Measurements from ENCODE around the gene P2RX5. TPM values are rescaled to one million over a fixed set of nuclear protein-coding genes. Genes with fewer than 3 reads are reported as not detected.

Gene P2RX5
- total and polyA plus RNA-seq, 2 experiments from 2014 or later: 7.5 to 13.6 TPM

- no peaks in the 10 kb centered on the region for H3K27me3 Mint-ChIP-seq (ENCODE audit: insufficient read depth, low read depth, poor library complexity)
- Histone ChIP-seq H2AFZ (no peak overlapping the region), H3F3A (replicated peaks; ENCODE audit: low read depth) (peaks cover under 1% of the 10 kb centered on the region; the same call in 1 of the 2 replicates), H3K4me3 (no peak overlapping the region), H3K9me2 (ENCODE audit: insufficient read depth) (no peaks in the 10 kb centered on the region), H3K36me3 (ENCODE audit: insufficient read depth) (no peaks in the 10 kb centered on the region), H4K20me1 (replicated peaks; ENCODE audit: insufficient read depth) (no peaks in the 10 kb centered on the region), H3K79me2 (replicated peaks; ENCODE audit: insufficient read depth) (no peaks in the 10 kb centered on the region), H3K4me2 (no peak overlapping the region), H3K27me3 (ENCODE audit: insufficient read depth) (no peaks in the 10 kb centered on the region), H3K4me1 (ENCODE audit: insufficient read depth) (no peaks in the 10 kb centered on the region), H3K27ac (ENCODE audit: low read depth) (no peak overlapping the region)
- DNase-seq (ENCODE audit: low spot score) (peak; percentile 82), ATAC-seq (peak; percentile 83)
- no peaks in the 10 kb centered on the region for H3K9me3 Mint-ChIP-seq
- H3K36me3 Mint-ChIP-seq (ENCODE audit: low read depth): no peaks in the 10 kb centered on the region
- H3K4me3 Mint-ChIP-seq: no peak overlapping the region
- no peak overlapping the region for H3K27ac Mint-ChIP-seq
- TF ChIP-seq ZNF331 (CRISPR knock-in tag; IDR thresholded peaks at IDR 0.05; ENCODE audit: low read depth): no peak
- TF ChIP-seq CTCF (conservative IDR thresholded peaks at IDR 0.05; ENCODE audit: low read depth in 2 of 2): peak; percentile 94 to 100
- peaks cover 3% of the 10 kb centered on the region; the same call in 2 of the 3 replicates for H3K4me1 Mint-ChIP-seq
Observed at GRCh38 chr17:3683054-3683511, 12.9 kb downstream of the P2RX5 start.

DNA sequence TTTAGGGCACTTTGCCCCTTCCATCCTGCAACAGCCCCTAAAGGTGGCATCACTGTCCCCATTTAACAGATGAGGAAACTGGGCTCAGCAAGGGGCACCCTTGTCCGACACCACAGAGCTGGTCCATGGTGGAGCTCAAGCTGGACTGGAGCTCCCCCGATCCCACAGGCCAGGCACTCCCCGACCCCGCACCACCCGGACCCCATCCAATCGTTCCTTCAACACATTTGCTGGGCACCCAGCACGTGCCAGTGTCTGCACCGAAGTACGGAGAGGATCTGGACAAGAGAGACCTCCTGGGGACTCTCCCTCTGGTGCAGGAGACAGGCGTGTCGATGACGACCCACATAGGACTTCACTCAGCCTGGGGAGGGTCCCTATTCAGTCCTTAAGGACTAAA lies 13.9 kb downstream of the P2RX5 start:
- H3K4me1 Mint-ChIP-seq: peaks cover 5% of the 10 kb centered on the region; the same call in 2 of the 3 replicates
- H3K4me3 ChIP-seq: no peak overlapping the region
- H3K27ac ChIP-seq (ENCODE audit: low read depth): no peak overlapping the region
- H3K27me3 ChIP-seq (ENCODE audit: insufficient read depth): no peaks in the 10 kb centered on the region
- no peaks in the 10 kb centered on the region for H3K36me3 ChIP-seq (ENCODE audit: insufficient read depth)
- no peak overlapping the region; the same call in 2 of the 3 replicates for H3K4me3 Mint-ChIP-seq
- no peak overlapping the region for H3K4me2 ChIP-seq
- no peak overlapping the region for H3K27ac Mint-ChIP-seq
- TF ChIP-seq JUNB (IDR thresholded peaks at IDR 0.05; ENCODE audit: unreplicated experiment) (no peak), CREB1 (CRISPR knock-in tag; IDR thresholded peaks at IDR 0.05; ENCODE audit: low read depth) (no peak), ZNF114 (CRISPR knock-in tag; IDR thresholded peaks at IDR 0.05) (no peak), EZH2 (IDR thresholded peaks at IDR 0.05; ENCODE audit: low read depth, unreplicated experiment) (no peak), CTCF (conservative IDR thresholded peaks at IDR 0.05; ENCODE audit: low read depth in 2 of 2) (no peak), EZH2phosphoT487 (IDR thresholded peaks at IDR 0.05; ENCODE audit: unreplicated experiment) (no peak)
- TF ChIP-seq, protein P1, sequence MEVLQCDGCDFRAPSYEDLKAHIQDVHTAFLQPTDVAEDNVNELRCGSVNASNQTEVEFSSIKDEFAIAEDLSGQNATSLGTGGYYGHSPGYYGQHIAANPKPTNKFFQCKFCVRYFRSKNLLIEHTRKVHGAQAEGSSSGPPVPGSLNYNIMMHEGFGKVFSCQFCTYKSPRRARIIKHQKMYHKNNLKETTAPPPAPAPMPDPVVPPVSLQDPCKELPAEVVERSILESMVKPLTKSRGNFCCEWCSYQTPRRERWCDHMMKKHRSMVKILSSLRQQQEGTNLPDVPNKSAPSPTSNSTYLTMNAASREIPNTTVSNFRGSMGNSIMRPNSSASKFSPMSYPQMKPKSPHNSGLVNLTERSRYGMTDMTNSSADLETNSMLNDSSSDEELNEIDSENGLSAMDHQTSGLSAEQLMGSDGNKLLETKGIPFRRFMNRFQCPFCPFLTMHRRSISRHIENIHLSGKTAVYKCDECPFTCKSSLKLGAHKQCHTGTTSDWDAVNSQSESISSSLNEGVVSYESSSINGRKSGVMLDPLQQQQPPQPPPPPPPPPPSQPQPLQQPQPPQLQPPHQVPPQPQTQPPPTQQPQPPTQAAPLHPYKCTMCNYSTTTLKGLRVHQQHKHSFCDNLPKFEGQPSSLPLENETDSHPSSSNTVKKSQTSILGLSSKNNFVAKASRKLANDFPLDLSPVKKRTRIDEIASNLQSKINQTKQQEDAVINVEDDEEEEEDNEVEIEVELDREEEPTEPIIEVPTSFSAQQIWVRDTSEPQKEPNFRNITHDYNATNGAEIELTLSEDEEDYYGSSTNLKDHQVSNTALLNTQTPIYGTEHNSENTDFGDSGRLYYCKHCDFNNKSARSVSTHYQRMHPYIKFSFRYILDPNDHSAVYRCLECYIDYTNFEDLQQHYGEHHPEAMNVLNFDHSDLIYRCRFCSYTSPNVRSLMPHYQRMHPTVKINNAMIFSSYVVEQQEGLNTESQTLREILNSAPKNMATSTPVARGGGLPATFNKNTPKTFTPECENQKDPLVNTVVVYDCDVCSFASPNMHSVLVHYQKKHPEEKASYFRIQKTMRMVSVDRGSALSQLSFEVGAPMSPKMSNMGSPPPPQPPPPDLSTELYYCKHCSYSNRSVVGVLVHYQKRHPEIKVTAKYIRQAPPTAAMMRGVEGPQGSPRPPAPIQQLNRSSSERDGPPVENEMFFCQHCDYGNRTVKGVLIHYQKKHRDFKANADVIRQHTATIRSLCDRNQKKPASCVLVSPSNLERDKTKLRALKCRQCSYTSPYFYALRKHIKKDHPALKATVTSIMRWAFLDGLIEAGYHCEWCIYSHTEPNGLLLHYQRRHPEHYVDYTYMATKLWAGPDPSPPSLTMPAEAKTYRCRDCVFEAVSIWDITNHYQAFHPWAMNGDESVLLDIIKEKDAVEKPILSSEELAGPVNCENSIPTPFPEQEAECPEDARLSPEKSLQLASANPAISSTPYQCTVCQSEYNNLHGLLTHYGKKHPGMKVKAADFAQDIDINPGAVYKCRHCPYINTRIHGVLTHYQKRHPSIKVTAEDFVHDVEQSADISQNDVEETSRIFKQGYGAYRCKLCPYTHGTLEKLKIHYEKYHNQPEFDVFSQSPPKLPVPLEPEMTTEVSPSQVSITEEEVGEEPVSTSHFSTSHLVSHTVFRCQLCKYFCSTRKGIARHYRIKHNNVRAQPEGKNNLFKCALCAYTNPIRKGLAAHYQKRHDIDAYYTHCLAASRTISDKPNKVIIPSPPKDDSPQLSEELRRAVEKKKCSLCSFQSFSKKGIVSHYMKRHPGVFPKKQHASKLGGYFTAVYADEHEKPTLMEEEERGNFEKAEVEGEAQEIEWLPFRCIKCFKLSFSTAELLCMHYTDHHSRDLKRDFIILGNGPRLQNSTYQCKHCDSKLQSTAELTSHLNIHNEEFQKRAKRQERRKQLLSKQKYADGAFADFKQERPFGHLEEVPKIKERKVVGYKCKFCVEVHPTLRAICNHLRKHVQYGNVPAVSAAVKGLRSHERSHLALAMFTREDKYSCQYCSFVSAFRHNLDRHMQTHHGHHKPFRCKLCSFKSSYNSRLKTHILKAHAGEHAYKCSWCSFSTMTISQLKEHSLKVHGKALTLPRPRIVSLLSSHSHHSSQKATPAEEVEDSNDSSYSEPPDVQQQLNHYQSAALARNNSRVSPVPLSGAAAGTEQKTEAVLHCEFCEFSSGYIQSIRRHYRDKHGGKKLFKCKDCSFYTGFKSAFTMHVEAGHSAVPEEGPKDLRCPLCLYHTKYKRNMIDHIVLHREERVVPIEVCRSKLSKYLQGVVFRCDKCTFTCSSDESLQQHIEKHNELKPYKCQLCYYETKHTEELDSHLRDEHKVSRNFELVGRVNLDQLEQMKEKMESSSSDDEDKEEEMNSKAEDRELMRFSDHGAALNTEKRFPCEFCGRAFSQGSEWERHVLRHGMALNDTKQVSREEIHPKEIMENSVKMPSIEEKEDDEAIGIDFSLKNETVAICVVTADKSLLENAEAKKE (CRISPR knock-in tag; IDR thresholded peaks at IDR 0.05): no peak
- no peaks in the 10 kb centered on the region for H3K79me2 ChIP-seq (replicated peaks; ENCODE audit: insufficient read depth)
- DNase-seq (ENCODE audit: low spot score) (no peak), ATAC-seq (no peak)
- H3K9me3 Mint-ChIP-seq: no peaks in the 10 kb centered on the region
- H3K4me1 ChIP-seq (ENCODE audit: insufficient read depth): no peaks in the 10 kb centered on the region
- no peaks in the 10 kb centered on the region for H3K9me2 ChIP-seq (ENCODE audit: insufficient read depth)
- H2AFZ ChIP-seq: no peak overlapping the region
- H3K27me3 Mint-ChIP-seq (ENCODE audit: insufficient read depth, low read depth, poor library complexity): peaks cover 2% of the 10 kb centered on the region
- H3K36me3 Mint-ChIP-seq (ENCODE audit: low read depth): no peaks in the 10 kb centered on the region
- H3F3A ChIP-seq (replicated peaks; ENCODE audit: low read depth): no peaks in the 10 kb centered on the region
- H4K20me1 ChIP-seq (replicated peaks; ENCODE audit: insufficient read depth): no peaks in the 10 kb centered on the region

All from GM23338 (cell line).